ENCODE measurements around the gene PRELP.

Gene PRELP

GRCh38 chr1:203523667-203524066 lies 48.1 kb downstream of the PRELP start:
- intact Hi-C loops (cut with DNase I; ENCODE audit: low total_unique reads) = no loop called here
- no peak for DNase-seq
- no peak for TF ChIP-seq CTCF (IDR thresholded peaks at IDR 0.05)
- peak overlapping the region; percentile 6 to 38 for H3K27ac ChIP-seq
- no peaks in the 10 kb centered on the region for H3K36me3 ChIP-seq
- peaks cover 0 to 40% (median 28%) of the 10 kb centered on the region in 4 donors for H3K4me1 ChIP-seq
- H3K27me3 ChIP-seq = no peaks in the 10 kb centered on the region
- H3K4me3 ChIP-seq = no peak overlapping the region
- no peaks in the 10 kb centered on the region for H3K9me3 ChIP-seq

- Histone ChIP-seq H3K4me1 (peaks cover 0 to 40% (median 31%) of the 10 kb centered on the region in 4 donors), H3K27ac (peak overlapping the region; percentile 6 to 38), H3K4me3 (no peak overlapping the region), H3K36me3 (no peaks in the 10 kb centered on the region), H3K27me3 (no peaks in the 10 kb centered on the region), H3K9me3 (no peaks in the 10 kb centered on the region)
- TF ChIP-seq CTCF (IDR thresholded peaks at IDR 0.05) = no peak
- intact Hi-C loops (cut with DNase I; ENCODE audit: low total_unique reads) = no loop called here
- no peak for DNase-seq
Measured at GRCh38 chr1:203524152-203524551, 48.5 kb downstream of the PRELP start.

- Histone ChIP-seq H3K27me3 (no peaks in the 10 kb centered on the region), H3K4me1 (peaks cover 0 to 40% (median 31%) of the 10 kb centered on the region in 4 donors), H3K9me3 (no peaks in the 10 kb centered on the region), H3K36me3 (no peaks in the 10 kb centered on the region), H3K27ac (peak overlapping the region; percentile 6 to 38), H3K4me3 (no peak overlapping the region)
- intact Hi-C loops (cut with DNase I; ENCODE audit: low total_unique reads) = no loop called here
- TF ChIP-seq CTCF (IDR thresholded peaks at IDR 0.05) = no peak
- DNase-seq = no peak
Measured at GRCh38 chr1:203524824-203525223, 49.2 kb downstream of the PRELP start.

GRCh38 chr1:203525685-203526084 lies 50.1 kb downstream of the PRELP start:
- H3K27ac ChIP-seq = no peak overlapping the region
- H3K27me3 ChIP-seq = no peaks in the 10 kb centered on the region
- H3K4me3 ChIP-seq = no peak overlapping the region
- no peak for DNase-seq
- H3K36me3 ChIP-seq = no peaks in the 10 kb centered on the region
- H3K4me1 ChIP-seq = peaks cover 0 to 40% (median 29%) of the 10 kb centered on the region in 4 donors
- intact Hi-C loops (cut with DNase I; ENCODE audit: low total_unique reads) = no loop called here
- no peaks in the 10 kb centered on the region for H3K9me3 ChIP-seq
- TF ChIP-seq CTCF (IDR thresholded peaks at IDR 0.05) = no peak

- H3K27ac ChIP-seq = peak overlapping the region in 1 of 2 donors; percentile 9
- no peak for DNase-seq
- no peaks in the 10 kb centered on the region for H3K27me3 ChIP-seq
- no peaks in the 10 kb centered on the region for H3K36me3 ChIP-seq
- intact Hi-C loops (cut with DNase I; ENCODE audit: low total_unique reads) = no loop called here
- no peaks in the 10 kb centered on the region for H3K9me3 ChIP-seq
- TF ChIP-seq CTCF (IDR thresholded peaks at IDR 0.05) = no peak
- no peak overlapping the region for H3K4me3 ChIP-seq
- peaks cover 0 to 40% (median 29%) of the 10 kb centered on the region in 4 donors for H3K4me1 ChIP-seq
Measured at GRCh38 chr1:203526130-203526529, 50.5 kb downstream of the PRELP start.

- H3K36me3 ChIP-seq = no peaks in the 10 kb centered on the region
- H3K27ac ChIP-seq = peak overlapping the region in 1 of 2 donors; percentile 9
- no peak overlapping the region for H3K4me3 ChIP-seq
- no peak for DNase-seq
- no peaks in the 10 kb centered on the region for H3K27me3 ChIP-seq
- intact Hi-C loops (cut with DNase I; ENCODE audit: low total_unique reads) = no loop called here
- H3K4me1 ChIP-seq = peaks cover 0 to 40% (median 29%) of the 10 kb centered on the region in 4 donors
- no peaks in the 10 kb centered on the region for H3K9me3 ChIP-seq
- TF ChIP-seq CTCF (IDR thresholded peaks at IDR 0.05) = no peak
Measured at GRCh38 chr1:203526572-203526971, 51.0 kb downstream of the PRELP start.
